Endometrium (tissue), 2 donors: Measurements from ENCODE around the gene GALNT15.

ENCODE experiments used
- FAIRE-seq: peaks from 2 replicates; lab custom pipeline; 2012; peaks lifted over from hg19 to GRCh38; lab: Jason Lieb, UNC
- donor health status: control.
- donor health status: control.

GALNT15 gene

GRCh38 chr3:16253601-16254000, 79.1 kb downstream of the GALNT15 start:
- no peak for FAIRE-seq

GRCh38 chr3:16254916-16255315, 80.4 kb downstream of the GALNT15 start:
- FAIRE-seq: no peak

- FAIRE-seq: no peak
Observed at GRCh38 chr3:16255326-16255725, 80.8 kb downstream of the GALNT15 start.

GRCh38 chr3:16255726-16256125, 81.2 kb downstream of the GALNT15 start:
- no peak for FAIRE-seq

GRCh38 chr3:16257309-16257708, 82.8 kb downstream of the GALNT15 start:
- FAIRE-seq: no peak

GRCh38 chr3:16258177-16258576, 83.7 kb downstream of the GALNT15 start:
- no peak for FAIRE-seq

GRCh38 chr3:16258866-16259265, 84.4 kb downstream of the GALNT15 start:
- no peak for FAIRE-seq

- no peak for FAIRE-seq
Observed at GRCh38 chr3:16260046-16260445, 85.6 kb downstream of the GALNT15 start.

- no peak for FAIRE-seq
Observed at GRCh38 chr3:16262174-16262573, 87.7 kb downstream of the GALNT15 start.

GRCh38 chr3:16264174-16264707, 89.8 kb downstream of the GALNT15 start:
- no peak for FAIRE-seq

GRCh38 chr3:16264708-16265454, 90.4 kb downstream of the GALNT15 start, which contains the start of the genes DPH3 and OXNAD1:
TSS of gene DPH3 (minus strand) at chr3:16264943. CDS start at chr3:16264876, 67 bp downstream.
TSS of gene OXNAD1 (plus strand) at chr3:16265212. CDS start at chr3:16270953, 5,741 bp downstream.
- FAIRE-seq: peak; percentile 97

- no peak for FAIRE-seq
Observed at GRCh38 chr3:16265455-16265786, 90.9 kb downstream of the GALNT15 start.

- no peak for FAIRE-seq
Observed at GRCh38 chr3:16266714-16267113, 92.2 kb downstream of the GALNT15 start.

GRCh38 chr3:16270855-16271254, 96.4 kb downstream of the GALNT15 start:
- FAIRE-seq: no peak

GRCh38 chr3:16272588-16272987, 98.1 kb downstream of the GALNT15 start:
- no peak for FAIRE-seq

GRCh38 chr3:16273867-16274266, 99.4 kb downstream of the GALNT15 start:
- no peak for FAIRE-seq

- no peak for FAIRE-seq
Observed at GRCh38 chr3:16277471-16277870, 103.0 kb downstream of the GALNT15 start.

GRCh38 chr3:16279010-16279801, 104.7 kb downstream of the GALNT15 start:
- FAIRE-seq: no peak

GRCh38 chr3:16280671-16281070, 106.2 kb downstream of the GALNT15 start:
- no peak for FAIRE-seq
